Common myeloid progenitor, CD34-positive (primary cell): ENCODE measurements around the gene ROBO1.

Source experiments
- CTCF ChIA-PET: fragments of 350-600 bp; sonication (Branson Sonifier 250); formaldehyde crosslinking; loops from one replicate; lab custom pipeline; 2021; ENCODE audit warnings: antibody characterized with exemption; lab: Charles Lee
- POLR2A ChIA-PET: fragments of 350-600 bp; sonication (Branson Sonifier 250); formaldehyde crosslinking; loops from one replicate; lab custom pipeline; 2021; ENCODE audit warnings: antibody characterized with exemption; lab: Charles Lee
- DNase-seq, 3 donors: peaks; one replicate each; pipeline versions ENCODE4 v3.0.0 to v3.0.0-alpha.2; 2013
- H3K27ac ChIP-seq, 2 experiments: 1 replicate in 1 of 2; 2 replicates in 1 of 2; pipeline ENCODE4 v1.7.0; 2013; ENCODE audit warnings: inconsistent platforms in 2 of 2, low read length in 2 of 2, mild to moderate bottlenecking in 2 of 2, low read depth in 1 of 2, moderate library complexity in 1 of 2; ENCODE audit not compliant: severe bottlenecking in 2 of 2, insufficient read depth in 1 of 2, poor library complexity in 1 of 2
- H3K27me3 ChIP-seq, 5 experiments: replicated peaks in 2 of 5; 1 replicate in 3 of 5; 2 replicates in 2 of 5; pipeline versions ENCODE4 v1.6.1 to v1.7.0; 2013; ENCODE audit warnings: low read length in 4 of 5, mild to moderate bottlenecking in 2 of 5, moderate library complexity in 2 of 5, inconsistent platforms in 1 of 5; ENCODE audit not compliant: insufficient read depth in 5 of 5, control insufficient read depth in 4 of 5
- H3K36me3 ChIP-seq, 4 experiments: 1 replicate in 2 of 4; 2 replicates in 2 of 4; pipeline versions ENCODE4 v1.6.1 to v1.7.0; 2013; ENCODE audit warnings: low read length in 3 of 4, control low read depth in 1 of 4, mild to moderate bottlenecking in 1 of 4; ENCODE audit not compliant: control insufficient read depth in 4 of 4, insufficient read depth in 4 of 4
- H3K4me1 ChIP-seq, 4 experiments: 1 replicate in 3 of 4; 2 replicates in 1 of 4; pipeline versions ENCODE4 v1.6.1 to v1.7.1; 2013; ENCODE audit warnings: low read length in 3 of 4, mild to moderate bottlenecking in 3 of 4, control low read depth in 1 of 4, inconsistent platforms in 1 of 4, moderate library complexity in 1 of 4; ENCODE audit not compliant: control insufficient read depth in 4 of 4, insufficient read depth in 4 of 4; ENCODE audit errors: control extremely low read depth in 1 of 4
- H3K4me3 ChIP-seq, 7 experiments: 1 replicate in 4 of 7; 2 replicates in 3 of 7; pipeline versions ENCODE4 v1.5.1 to v1.7.0; 2013; ENCODE audit warnings: mild to moderate bottlenecking in 7 of 7, low read length in 6 of 7, moderate library complexity in 6 of 7, inconsistent platforms in 2 of 7, low read depth in 2 of 7, control low read depth in 1 of 7; ENCODE audit not compliant: insufficient read depth in 4 of 7, control insufficient read depth in 1 of 7; ENCODE audit errors: extremely low read depth in 1 of 7
- H3K9me3 ChIP-seq, 5 experiments: 1 replicate in 4 of 5; 2 replicates in 1 of 5; pipeline versions ENCODE4 v1.6.1 to v1.7.1; 2013; ENCODE audit warnings: low read length in 4 of 5, mild to moderate bottlenecking in 2 of 5, inconsistent platforms in 1 of 5, low read depth in 1 of 5, moderate library complexity in 1 of 5; ENCODE audit not compliant: control insufficient read depth in 4 of 5, insufficient read depth in 2 of 5; ENCODE audit errors: control extremely low read depth in 1 of 5
- WGBS: methylation state at CpG from one replicate; pipeline ENCODE4 v1.1.5; 2013; ENCODE audit not compliant: insufficient coverage; 5-methylcytosine and 5-hydroxymethylcytosine counted together

Gene ROBO1

GRCh38 chr3:78825858-78826215 is 942.0 kb downstream of the ROBO1 start:
- Histone ChIP-seq H3K9me3 (peaks cover 0 to 4% (median 0%) of the 10 kb centered on the region in 5 experiments), H3K4me1 (no peaks in the 10 kb centered on the region), H3K27me3 (no peaks in the 10 kb centered on the region), H3K27ac (no peak overlapping the region), H3K36me3 (no peaks in the 10 kb centered on the region), H3K4me3 (no peak overlapping the region)
- no peak for DNase-seq
- ChIA-PET CTCF (no interaction called here), POLR2A (interaction anchor here (0.6 kb wide), 1 partner anchor 143 kb away, joined by 3 read pairs; no protein-coding TSS in a partner anchor)

GRCh38 chr3:78825118-78825857 is 942.5 kb downstream of the ROBO1 start:
- ChIA-PET CTCF (no interaction called here), POLR2A (interaction anchor here (0.6 kb wide), 1 partner anchor 143 kb away, joined by 3 read pairs; no protein-coding TSS in a partner anchor)
- H3K9me3 ChIP-seq, result peaks cover 0 to 1% (median 0%) of the 10 kb centered on the region in 5 experiments
- WGBS, result 84% methylated on average over 2 of the region's 5 CpGs
- no peaks in the 10 kb centered on the region for H3K4me1 ChIP-seq
- no peak overlapping the region for H3K4me3 ChIP-seq
- H3K36me3 ChIP-seq, result no peaks in the 10 kb centered on the region
- no peak overlapping the region for H3K27ac ChIP-seq
- no peak for DNase-seq
- no peaks in the 10 kb centered on the region for H3K27me3 ChIP-seq

- 100% methylated on average over 1 of the region's 1 CpG for WGBS
- Histone ChIP-seq H3K36me3 (no peaks in the 10 kb centered on the region), H3K27ac (no peak overlapping the region), H3K27me3 (no peaks in the 10 kb centered on the region), H3K9me3 (no peaks in the 10 kb centered on the region), H3K4me3 (no peak overlapping the region), H3K4me1 (no peaks in the 10 kb centered on the region)
- CTCF ChIA-PET, result no interaction called here
- POLR2A ChIA-PET, result no interaction called here
- DNase-seq, result no peak
These were observed 943.9 kb downstream of the ROBO1 start for GRCh38 chr3:78823859-78824258.

- ChIA-PET POLR2A (no interaction called here), CTCF (no interaction called here)
- Histone ChIP-seq H3K27me3 (no peaks in the 10 kb centered on the region), H3K36me3 (no peaks in the 10 kb centered on the region), H3K9me3 (no peaks in the 10 kb centered on the region), H3K4me3 (no peak overlapping the region), H3K4me1 (no peaks in the 10 kb centered on the region), H3K27ac (no peak overlapping the region)
- 96% methylated on average over 4 of the region's 4 CpGs for WGBS
- no peak for DNase-seq
These were observed 944.4 kb downstream of the ROBO1 start for GRCh38 chr3:78823434-78823833.

GRCh38 chr3:78822726-78823125 is 945.1 kb downstream of the ROBO1 start:
- Histone ChIP-seq H3K27me3 (no peaks in the 10 kb centered on the region), H3K4me3 (no peak overlapping the region), H3K27ac (no peak overlapping the region), H3K36me3 (no peaks in the 10 kb centered on the region), H3K9me3 (no peaks in the 10 kb centered on the region), H3K4me1 (no peaks in the 10 kb centered on the region)
- no peak for DNase-seq
- POLR2A ChIA-PET, result no interaction called here
- CTCF ChIA-PET, result interaction anchor here (1.0 kb wide), 1 partner anchor 49 kb away, joined by 3 read pairs; no protein-coding TSS in a partner anchor

GRCh38 chr3:78820542-78820941 is 947.3 kb downstream of the ROBO1 start:
- ChIA-PET POLR2A (no interaction called here), CTCF (no interaction called here)
- Histone ChIP-seq H3K27ac (no peak overlapping the region), H3K4me1 (no peaks in the 10 kb centered on the region), H3K9me3 (no peaks in the 10 kb centered on the region), H3K4me3 (no peak overlapping the region), H3K36me3 (no peaks in the 10 kb centered on the region), H3K27me3 (no peaks in the 10 kb centered on the region)
- WGBS, result 100% methylated on average over 1 of the region's 1 CpG
- no peak for DNase-seq

- Histone ChIP-seq H3K9me3 (no peaks in the 10 kb centered on the region), H3K36me3 (no peaks in the 10 kb centered on the region), H3K4me1 (no peaks in the 10 kb centered on the region), H3K27me3 (no peaks in the 10 kb centered on the region), H3K4me3 (no peak overlapping the region), H3K27ac (no peak overlapping the region)
- WGBS, result 97% methylated on average over 16 of the region's 19 CpGs
- CTCF ChIA-PET, result no interaction called here
- POLR2A ChIA-PET, result no interaction called here
- no peak for DNase-seq
These were observed 949.4 kb downstream of the ROBO1 start for GRCh38 chr3:78818161-78818985.
